Glomerular endothelial cell (primary cell): ENCODE measurements around the gene LRRC8A. TPM values are rescaled to one million over a fixed set of nuclear protein-coding genes. Genes with fewer than 3 reads are reported as not detected.
"Not testable (repeated sequence)": the region's sequence is repeated elsewhere in the genome, so short reads cannot be mapped to it uniquely, and the experiment has no call there.

ENCODE experiments used
- DNase-seq: peaks from one replicate; pipeline ENCODE4 v3.0.0-alpha.2; 2011; ENCODE audit warnings: low read depth, low spot score; ENCODE audit errors: extremely low read depth
- total RNA-seq: library from RNA; depleted of rRNA; stranded (reverse); fragments of >200 nt; gene quantifications from 2 replicates; pipeline ENCODE4 v1.2.3, GENCODE V29; 2015

Gene LRRC8A
- total RNA-seq: 114 and 116 TPM in 2 replicates

GRCh38 chr9:128881884-128882676, at the start of gene LRRC8A, which contains the start of gene KYAT1:
LRRC8A (plus strand) TSS chr9:128882133; CDS start chr9:128907165, 25,032 bp downstream.
KYAT1 (minus strand) TSS chr9:128881950; CDS start chr9:128845405, 36,545 bp downstream.
- DNase-seq: no peak

DNA sequence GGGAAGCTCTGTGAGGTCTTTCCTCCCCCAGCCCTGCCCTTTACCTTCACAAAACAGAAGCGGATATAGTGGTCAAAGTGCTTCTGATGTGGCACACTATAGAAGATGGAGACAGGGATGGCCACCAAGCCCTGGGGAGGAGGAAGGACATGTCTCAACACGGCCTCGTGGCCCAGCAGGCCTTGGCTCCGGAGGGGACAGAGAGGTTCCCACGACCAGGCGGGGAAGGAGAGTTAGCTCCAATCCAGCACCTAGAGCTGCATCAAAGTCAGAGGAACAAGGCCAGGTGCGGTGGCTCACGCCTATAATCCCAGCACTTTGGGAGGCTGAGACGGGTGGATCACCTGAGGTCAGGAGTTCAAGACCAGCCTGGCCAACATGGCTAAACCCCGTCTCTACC, 48.2 kb upstream of the LRRC8A start:
- DNase-seq: no peak

DNA sequence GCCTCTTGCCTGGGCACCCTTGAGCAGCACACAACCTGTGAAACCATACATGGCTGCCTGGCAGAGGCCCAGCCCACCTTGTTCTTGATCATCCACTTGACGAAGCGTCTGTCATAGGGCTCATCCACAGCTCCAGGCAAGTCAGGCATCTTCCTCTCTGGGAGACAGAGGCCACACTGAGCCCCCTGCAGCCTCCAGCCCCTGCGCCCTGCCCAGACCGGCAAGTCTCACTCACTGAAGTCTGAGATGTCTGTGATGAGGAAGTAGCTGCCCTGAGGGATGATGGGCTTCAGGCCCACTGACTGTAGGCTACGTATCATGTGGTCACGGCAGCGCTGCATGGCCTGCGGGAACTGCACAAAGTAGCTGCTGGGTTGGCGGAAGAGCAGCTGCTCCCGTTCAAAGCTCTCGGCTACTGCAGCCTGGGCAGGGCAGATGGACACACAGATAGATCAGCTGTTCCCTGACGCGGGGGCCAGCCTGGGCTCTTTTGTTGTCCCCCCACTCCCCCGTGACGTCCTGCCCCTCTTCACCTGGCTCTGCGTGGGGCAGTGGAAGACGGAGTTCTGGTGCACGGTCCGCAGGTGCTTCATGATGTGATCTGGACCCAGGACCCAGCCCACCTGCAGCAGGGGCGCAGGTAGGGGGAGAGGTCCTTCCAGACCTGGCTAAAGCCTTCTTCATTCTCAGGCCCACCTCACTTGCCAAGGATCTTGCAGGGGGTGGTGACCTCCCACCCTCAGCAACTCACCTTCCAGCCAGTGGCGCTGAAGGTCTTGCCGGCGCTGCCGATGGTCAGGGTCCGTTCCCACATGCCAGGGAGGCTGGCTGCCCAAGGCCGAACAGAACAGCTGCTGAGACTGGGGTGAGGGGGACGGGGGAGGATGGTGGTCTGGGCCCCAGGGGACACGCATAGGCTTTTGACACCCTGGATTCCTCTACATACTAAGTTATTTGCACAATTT, 46.4 kb upstream of the LRRC8A start:
- DNase-seq: no peak

DNA sequence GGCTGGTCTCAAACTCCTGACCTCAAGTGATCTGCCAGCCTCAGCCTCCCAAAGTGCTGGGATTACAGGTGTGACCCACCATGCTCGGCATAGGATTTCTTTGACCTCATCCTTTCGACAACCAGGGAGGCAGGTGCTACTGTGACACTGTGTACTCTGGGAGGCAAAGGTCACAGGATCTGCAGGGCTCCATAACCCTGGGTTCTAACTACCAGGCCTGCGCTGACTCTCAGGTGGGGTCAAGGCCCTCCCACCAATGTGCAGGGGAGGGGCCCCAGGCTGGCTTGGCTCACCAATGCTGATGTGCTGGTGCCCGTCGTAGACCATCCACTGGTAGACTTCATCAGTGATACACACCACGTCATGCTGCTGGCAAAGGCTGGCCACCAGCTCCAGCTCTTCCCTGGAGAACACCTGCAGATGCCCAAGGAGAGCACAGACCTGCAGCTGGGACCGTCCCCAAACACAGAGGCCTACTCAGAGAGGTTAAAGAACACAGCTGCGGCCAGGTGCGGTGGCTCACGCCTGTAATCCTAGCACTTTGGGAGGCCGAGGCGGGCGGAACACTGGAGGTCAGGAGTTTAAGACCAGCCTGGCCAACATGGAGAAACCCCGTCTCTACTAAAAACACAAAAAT, 45.3 kb upstream of the LRRC8A start:
- no peak for DNase-seq

GRCh38 chr9:128838338-128838737, 43.6 kb upstream of the LRRC8A start:
- DNase-seq: no peak

GRCh38 chr9:128840524-128840923, 41.4 kb upstream of the LRRC8A start:
- DNase-seq: no peak

GRCh38 chr9:128841694-128842492, 40.0 kb upstream of the LRRC8A start:
- no peak for DNase-seq

DNA sequence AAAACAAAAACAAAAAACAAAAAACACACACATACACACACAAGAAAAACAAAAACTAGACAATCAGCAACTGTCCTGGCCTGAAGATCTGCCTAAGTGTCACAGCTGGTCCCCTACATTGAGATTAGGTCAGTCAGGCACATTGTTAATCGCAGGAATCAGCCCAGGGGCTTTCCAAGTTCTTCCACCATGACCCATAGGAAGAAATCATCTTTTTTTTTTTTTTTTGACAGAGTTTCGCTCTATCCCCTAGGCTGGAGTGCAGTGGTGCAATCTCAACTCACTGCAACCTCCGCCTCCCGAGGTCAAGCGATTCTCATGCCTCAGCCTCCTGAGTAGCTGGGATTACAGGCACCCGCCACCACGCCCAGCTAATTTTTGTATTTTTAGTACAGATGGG, 38.8 kb upstream of the LRRC8A start:
- DNase-seq: not testable (repeated sequence)

DNA sequence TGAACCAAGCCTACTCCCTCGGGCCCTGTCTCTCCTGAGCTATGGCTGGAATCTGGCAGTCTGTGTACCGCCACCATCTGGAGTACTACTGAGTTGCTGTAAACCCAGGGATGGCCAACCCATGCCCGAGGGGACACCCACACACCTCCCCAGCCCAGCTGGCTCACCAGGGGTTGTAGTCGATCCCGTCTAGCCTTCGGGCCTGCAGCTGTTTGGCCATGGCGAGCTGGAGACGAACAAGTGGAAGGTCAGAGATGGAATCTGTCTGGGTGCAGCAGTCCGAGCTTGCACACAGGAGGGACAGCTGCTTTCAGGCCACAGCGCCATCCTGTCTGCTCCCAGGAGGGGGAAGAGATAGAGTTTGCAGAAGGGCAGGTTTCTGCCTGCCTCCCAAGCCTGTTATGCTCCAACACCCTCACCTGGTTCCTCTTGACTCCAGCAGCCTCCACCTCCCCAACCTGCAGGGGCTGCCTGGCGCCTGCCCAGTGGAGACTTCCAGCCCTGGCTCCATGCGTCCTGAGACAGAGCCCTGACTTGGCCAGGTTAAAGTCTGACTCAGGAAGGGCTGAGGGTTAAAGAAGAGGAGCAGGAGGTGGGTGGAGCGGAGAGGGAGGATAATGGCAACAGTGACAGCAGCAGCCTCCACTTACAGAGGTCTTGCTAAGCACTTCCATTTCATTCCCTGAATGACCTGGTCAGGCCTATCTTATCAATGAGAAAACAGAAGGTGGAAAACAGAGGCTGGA, 36.6 kb upstream of the LRRC8A start:
- no peak for DNase-seq

GRCh38 chr9:128846680-128847030, 35.3 kb upstream of the LRRC8A start:
- DNase-seq: no peak

- no peak for DNase-seq
These were observed 34.1 kb upstream of the LRRC8A start for GRCh38 chr9:128847803-128848202.

DNA sequence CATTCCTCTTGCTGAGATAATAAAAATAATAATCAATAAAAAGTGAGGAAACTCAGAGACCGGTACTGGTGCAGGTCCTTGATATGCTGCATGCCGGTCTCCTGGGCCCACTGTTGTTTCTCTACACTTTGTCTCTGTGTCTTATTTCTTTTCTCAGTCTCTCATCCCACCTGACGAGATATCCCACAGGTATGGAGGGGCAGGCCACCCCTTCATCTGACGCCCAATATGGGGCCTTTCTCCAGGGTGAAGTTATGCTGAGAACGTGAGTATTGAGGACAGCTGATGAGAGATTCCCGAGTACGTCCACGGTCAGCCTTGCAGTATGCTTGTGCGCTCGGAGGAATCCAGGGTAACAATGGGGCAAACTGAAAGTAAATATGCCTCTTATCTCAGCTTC, 30.9 kb upstream of the LRRC8A start:
- DNase-seq: not testable (repeated sequence)

- not testable (repeated sequence) for DNase-seq
These were observed 29.9 kb upstream of the LRRC8A start for GRCh38 chr9:128851779-128852600.

DNA sequence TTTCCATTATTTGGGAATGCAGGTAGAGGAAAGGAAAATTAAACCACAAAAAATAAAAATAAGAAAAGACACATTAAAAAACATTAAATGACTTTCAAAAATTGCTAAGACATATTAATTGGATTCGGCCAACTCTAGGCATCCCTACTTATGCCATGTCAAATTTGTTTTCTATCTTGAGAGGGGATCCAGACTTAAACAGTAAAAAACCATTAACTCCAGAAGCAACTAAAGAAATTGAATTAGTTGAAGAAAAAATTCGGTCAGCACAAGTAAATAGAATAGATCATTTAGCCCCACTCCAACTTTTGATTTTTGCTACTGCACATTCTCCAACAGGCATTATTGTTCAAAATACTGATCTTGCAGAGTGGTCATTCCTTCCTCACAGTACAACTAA, 29.3 kb upstream of the LRRC8A start:
- DNase-seq: not testable (repeated sequence)

DNA sequence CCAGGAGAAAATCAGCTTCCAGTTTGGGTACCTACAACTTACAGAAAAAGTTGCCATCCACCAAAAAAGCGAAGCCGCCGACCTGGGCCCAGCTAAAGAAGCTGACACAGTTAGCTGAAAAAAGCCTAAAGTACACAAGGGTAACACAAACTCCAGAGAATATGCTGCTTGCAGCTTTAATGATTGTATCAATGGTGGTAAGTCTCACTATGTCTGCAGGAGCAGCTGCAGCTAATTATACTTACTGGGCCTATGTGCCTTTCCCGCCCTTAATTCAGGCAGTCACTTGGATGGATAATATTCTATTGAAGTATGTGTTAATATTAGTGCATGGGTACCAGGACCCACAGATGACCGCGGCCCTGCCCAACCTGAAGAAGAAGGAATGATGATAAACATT, 27.5 kb upstream of the LRRC8A start:
- not testable (repeated sequence) for DNase-seq

DNA sequence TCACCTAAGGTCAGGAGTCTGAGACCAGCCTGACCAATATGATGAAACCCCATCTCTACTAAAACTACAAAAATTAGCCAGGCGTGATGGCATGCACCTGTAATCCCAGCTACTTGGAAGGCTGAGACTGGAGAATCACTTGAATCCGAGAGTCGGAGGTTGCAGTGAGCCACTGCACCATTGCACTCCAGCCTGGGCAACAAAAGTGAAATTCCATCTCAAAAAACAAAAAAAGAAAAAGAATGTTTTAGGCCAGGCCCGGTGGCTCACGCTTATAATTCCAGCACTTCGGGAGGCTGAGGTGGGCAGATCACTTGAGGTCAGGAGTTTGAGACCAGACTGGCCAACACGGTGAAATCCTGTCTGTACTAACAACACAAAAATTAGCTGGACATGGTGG, 23.5 kb upstream of the LRRC8A start:
- DNase-seq: not testable (repeated sequence)

DNA sequence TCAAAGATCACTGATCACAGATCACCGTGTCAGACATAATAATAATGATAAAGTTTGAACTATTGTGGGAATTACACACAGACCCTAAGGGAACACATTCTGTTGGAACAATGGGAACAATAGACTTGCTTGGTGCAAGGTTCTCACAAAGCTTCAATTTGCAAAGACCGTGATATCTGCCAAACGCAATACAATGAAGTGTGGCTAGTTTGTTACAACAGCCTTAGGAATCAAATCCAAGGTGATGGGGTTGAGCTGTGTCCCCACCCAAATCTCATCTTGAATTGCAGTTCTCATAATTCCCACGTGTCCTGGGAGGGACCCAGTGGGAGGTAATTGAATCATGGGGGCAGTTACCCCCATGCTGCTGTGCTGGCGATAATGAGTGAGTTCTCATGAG, 21.0 kb upstream of the LRRC8A start:
- DNase-seq: no peak

- DNase-seq: no peak
These were observed 20.4 kb upstream of the LRRC8A start for GRCh38 chr9:128861501-128861900.

DNA sequence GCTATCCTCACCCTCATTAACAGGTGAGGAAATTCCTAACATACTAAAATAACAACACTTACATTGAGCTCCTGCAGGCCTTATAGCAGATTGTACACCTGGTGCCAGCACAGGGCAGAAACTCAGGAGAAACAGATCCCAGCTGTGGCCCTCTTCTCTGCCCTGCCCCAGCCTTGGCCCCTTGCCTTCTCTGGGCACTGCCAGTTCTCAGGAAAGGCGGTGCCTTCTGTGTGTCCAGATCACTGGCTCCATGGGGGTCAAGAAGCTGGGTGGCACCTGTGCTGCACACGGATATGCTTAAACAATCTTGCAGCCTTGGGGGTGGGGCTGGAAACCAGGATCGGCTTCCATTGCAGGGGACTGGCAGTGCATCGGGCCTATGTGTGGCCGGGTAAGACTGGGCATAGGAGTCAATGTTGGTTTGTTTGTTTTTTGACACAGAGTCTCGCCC, 19.5 kb upstream of the LRRC8A start:
- no peak for DNase-seq
